ENCODE results near the gene CACUL1. TPM values are rescaled to one million over a fixed set of nuclear protein-coding genes. Genes with fewer than 3 reads are reported as not detected.
"Not testable (repeated sequence)": the region's sequence is repeated elsewhere in the genome, so short reads cannot be mapped to it uniquely, and the experiment has no call there.

CACUL1 gene
- total and polyA plus RNA-seq, 5 donors = 7.9 to 37.5 (median 31.6) TPM

DNA sequence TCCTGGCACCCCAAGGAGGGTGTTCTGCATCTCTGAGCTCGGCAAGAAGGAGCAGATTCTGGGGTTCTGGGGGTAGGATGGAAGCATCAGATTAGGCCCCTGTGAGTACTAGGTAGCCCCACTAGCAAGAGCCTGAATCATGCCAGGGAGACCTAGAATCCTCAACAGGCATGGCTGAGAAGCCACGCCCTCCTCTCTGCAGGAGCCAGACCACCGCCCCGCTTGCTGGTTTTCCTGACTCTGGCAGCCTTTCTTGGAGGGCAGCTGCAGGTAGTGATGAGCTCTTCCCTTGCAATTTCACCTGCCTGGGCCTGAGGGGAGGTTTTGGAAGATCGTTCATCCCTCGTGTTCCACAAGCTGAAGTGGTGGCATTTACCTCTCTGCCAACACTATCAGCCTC, 90.4 kb downstream of the CACUL1 start:
- no peaks in the 10 kb centered on the region for H3K9me3 ChIP-seq (ENCODE audit: control insufficient read depth, low read length)
- 51% methylated on average over 6 of the region's 6 CpGs for WGBS
- peaks cover 4% of the 10 kb centered on the region for H3K4me1 ChIP-seq (ENCODE audit: control insufficient read depth, insufficient read depth, low read length)
- H3K4me3 ChIP-seq (ENCODE audit: low read length) = no peak overlapping the region
- no peaks in the 10 kb centered on the region for H3K27me3 ChIP-seq (ENCODE audit: control insufficient read depth, insufficient read depth)
- ATAC-seq (no peak), DNase-seq (no peak)
- H3K27ac ChIP-seq (ENCODE audit: low read length) = no peak overlapping the region
- intact Hi-C loops (cut with DNase I) = no loop called here

DNA sequence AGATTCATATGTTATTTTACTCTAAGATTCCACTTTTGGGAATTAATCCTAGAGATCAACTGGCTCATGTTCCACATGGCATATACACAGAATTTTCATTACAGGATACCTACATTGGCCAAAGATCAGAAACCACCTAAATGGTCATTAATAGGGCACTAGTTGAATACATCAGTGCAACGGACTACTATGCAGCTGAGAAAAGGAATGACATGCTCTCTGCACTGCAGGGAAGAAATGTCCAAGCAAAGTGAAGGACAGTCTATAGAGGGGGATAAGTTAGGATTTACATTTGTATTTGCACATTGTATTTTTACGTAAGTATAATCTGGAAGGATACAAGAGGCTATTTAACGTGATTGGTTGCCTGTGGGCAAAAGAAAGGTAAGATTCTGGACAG, 91.6 kb downstream of the CACUL1 start:
- DNase-seq (no peak), ATAC-seq (no peak)
- no peaks in the 10 kb centered on the region for H3K27me3 ChIP-seq (ENCODE audit: control insufficient read depth, insufficient read depth)
- no peaks in the 10 kb centered on the region for H3K9me3 ChIP-seq (ENCODE audit: control insufficient read depth, low read length)
- no peak overlapping the region for H3K4me3 ChIP-seq (ENCODE audit: low read length)
- intact Hi-C loops (cut with DNase I) = no loop called here
- 90% methylated on average over 3 of the region's 3 CpGs for WGBS
- no peak overlapping the region for H3K27ac ChIP-seq (ENCODE audit: low read length)
- H3K4me1 ChIP-seq (ENCODE audit: control insufficient read depth, insufficient read depth, low read length) = no peaks in the 10 kb centered on the region

- Histone ChIP-seq H3K27ac (ENCODE audit: low read length) (no peak overlapping the region), H3K9me3 (ENCODE audit: control insufficient read depth, low read length) (no peaks in the 10 kb centered on the region), H3K4me1 (ENCODE audit: control insufficient read depth, insufficient read depth, low read length) (no peaks in the 10 kb centered on the region), H3K27me3 (ENCODE audit: control insufficient read depth, insufficient read depth) (no peaks in the 10 kb centered on the region), H3K4me3 (ENCODE audit: low read length) (no peak overlapping the region)
- intact Hi-C loops (cut with DNase I) = no loop called here
- ATAC-seq = no peak
- DNase-seq = no peak
- WGBS = 85% methylated on average over 4 of the region's 4 CpGs
Measured at GRCh38 chr10:118662228-118663035, 92.3 kb downstream of the CACUL1 start.

GRCh38 chr10:118658762-118659161, 96.0 kb downstream of the CACUL1 start:
- intact Hi-C loops (cut with DNase I) = no loop called here
- ATAC-seq = no peak

DNA sequence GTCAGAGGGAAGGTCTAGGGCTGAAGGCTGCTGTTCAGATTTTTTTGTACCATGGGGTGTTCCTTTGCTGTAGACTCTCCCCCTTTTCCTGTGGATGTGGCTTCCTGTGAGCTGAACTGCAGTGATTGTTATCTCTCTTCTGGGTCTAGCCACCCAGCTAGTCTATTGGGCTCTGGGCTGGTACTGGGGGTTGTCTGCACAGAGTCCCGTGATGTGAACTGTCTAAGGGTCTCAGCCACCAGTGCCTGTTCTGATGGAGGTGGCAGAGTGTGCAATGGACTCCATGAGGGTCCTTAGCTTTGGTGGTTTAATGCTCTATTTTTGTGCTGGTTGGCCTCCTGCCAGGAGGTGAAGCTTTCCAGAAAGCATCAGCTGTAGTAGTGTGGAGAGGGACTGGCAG, 96.6 kb downstream of the CACUL1 start:
- WGBS = 80% methylated on average over 1 of the region's 1 CpG
- H3K4me1 ChIP-seq (ENCODE audit: control insufficient read depth, insufficient read depth, low read length); H3K27ac ChIP-seq (ENCODE audit: low read length); H3K4me3 ChIP-seq (ENCODE audit: low read length); intact Hi-C loops (cut with DNase I); DNase-seq; ATAC-seq; H3K27me3 ChIP-seq (ENCODE audit: control insufficient read depth, insufficient read depth); H3K9me3 ChIP-seq (ENCODE audit: control insufficient read depth, low read length): not testable (repeated sequence)

More at GRCh38 chr10:118658762-118659161, 96.0 kb downstream of the CACUL1 start:
- DNase-seq = no peak
- Histone ChIP-seq H3K4me1 (ENCODE audit: control insufficient read depth, insufficient read depth, low read length) (no peaks in the 10 kb centered on the region), H3K27ac (ENCODE audit: low read length) (no peak overlapping the region), H3K9me3 (ENCODE audit: control insufficient read depth, low read length) (no peaks in the 10 kb centered on the region), H3K4me3 (ENCODE audit: low read length) (no peak overlapping the region), H3K27me3 (ENCODE audit: control insufficient read depth, insufficient read depth) (no peaks in the 10 kb centered on the region)
- WGBS = 54% methylated on average over 3 of the region's 3 CpGs

GRCh38 chr10:118645294-118645693, 109.5 kb downstream of the CACUL1 start:
- H3K27me3 ChIP-seq (ENCODE audit: control insufficient read depth, insufficient read depth); H3K4me1 ChIP-seq (ENCODE audit: control insufficient read depth, insufficient read depth, low read length); intact Hi-C loops (cut with DNase I); H3K4me3 ChIP-seq (ENCODE audit: low read length); ATAC-seq; H3K9me3 ChIP-seq (ENCODE audit: control insufficient read depth, low read length); H3K27ac ChIP-seq (ENCODE audit: low read length); DNase-seq: not testable (repeated sequence)
- 61% methylated on average over 1 of the region's 1 CpG for WGBS

GRCh38 chr10:118642228-118642627, 112.5 kb downstream of the CACUL1 start:
- intact Hi-C loops (cut with DNase I) = no loop called here
- Histone ChIP-seq H3K27me3 (ENCODE audit: control insufficient read depth, insufficient read depth) (no peaks in the 10 kb centered on the region), H3K27ac (ENCODE audit: low read length) (no peak overlapping the region), H3K4me3 (ENCODE audit: low read length) (no peak overlapping the region), H3K9me3 (ENCODE audit: control insufficient read depth, low read length) (no peaks in the 10 kb centered on the region), H3K4me1 (ENCODE audit: control insufficient read depth, insufficient read depth, low read length) (no peaks in the 10 kb centered on the region)
- 64% methylated on average over 2 of the region's 2 CpGs for WGBS
- no peak for ATAC-seq
- DNase-seq = no peak

DNA sequence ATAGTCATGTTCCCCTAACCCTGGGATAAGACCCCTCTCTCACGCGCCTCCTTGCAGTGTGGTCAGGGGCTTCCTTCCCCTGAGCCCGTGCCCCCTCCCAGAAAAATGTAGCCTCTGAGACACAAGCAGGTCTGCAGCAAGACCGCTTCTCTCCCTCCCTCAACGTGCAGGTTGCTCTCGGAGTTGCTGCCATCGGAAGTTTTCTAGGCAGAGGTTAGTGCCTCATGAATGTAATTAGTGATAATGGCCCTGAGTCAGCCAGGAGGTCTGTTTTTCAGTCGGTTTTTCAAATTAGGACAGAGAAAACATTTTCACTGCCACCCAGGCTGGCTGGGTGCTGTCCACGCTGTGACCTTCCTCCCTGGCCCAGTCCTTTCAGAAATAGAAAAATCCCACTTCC, 116.1 kb downstream of the CACUL1 start:
- Histone ChIP-seq H3K27ac (ENCODE audit: low read length) (no peak overlapping the region), H3K27me3 (ENCODE audit: control insufficient read depth, insufficient read depth) (no peaks in the 10 kb centered on the region), H3K4me1 (ENCODE audit: control insufficient read depth, insufficient read depth, low read length) (no peaks in the 10 kb centered on the region), H3K9me3 (ENCODE audit: control insufficient read depth, low read length) (no peaks in the 10 kb centered on the region), H3K4me3 (ENCODE audit: low read length) (no peak overlapping the region)
- DNase-seq (no peak), ATAC-seq (no peak)
- intact Hi-C loops (cut with DNase I) = no loop called here
- WGBS = 72% methylated on average over 9 of the region's 9 CpGs

DNA sequence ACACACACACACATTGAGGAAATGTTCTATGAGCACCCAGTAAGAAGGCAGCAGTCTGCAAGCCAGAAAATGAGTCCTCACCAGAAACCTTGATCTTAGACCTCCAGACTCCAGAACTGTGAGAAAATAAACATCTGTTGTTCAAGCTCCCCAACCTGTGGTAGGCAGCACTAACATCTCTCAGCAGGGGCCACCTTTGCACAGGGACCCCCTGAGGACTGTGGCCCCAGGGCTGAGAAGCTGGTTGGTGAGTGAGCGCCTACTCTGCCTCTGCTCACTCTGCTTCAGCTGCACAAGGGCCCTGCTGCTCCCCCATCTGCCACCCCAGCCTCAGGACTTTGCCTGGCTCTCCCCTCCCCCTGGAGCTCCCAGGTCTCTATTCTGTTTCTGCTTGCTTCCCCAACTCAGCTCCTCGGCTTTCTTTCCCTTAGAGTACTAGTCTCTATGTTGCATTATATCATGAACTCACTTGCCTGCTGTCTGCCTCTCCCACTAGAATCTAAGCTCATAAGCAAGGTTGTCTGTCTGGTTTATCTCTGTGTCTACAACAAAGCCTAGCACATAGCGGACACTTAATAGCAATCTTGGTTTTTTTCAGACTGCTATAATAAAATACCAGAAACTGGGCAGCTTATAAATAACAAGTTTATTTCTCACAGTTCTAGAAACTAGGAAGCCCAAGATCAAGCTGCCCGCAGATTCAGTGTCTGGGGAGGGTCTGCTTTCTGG, 118.9 kb downstream of the CACUL1 start:
- no peaks in the 10 kb centered on the region for H3K4me1 ChIP-seq (ENCODE audit: control insufficient read depth, insufficient read depth, low read length)
- H3K27me3 ChIP-seq (ENCODE audit: control insufficient read depth, insufficient read depth) = no peaks in the 10 kb centered on the region
- no peak overlapping the region for H3K4me3 ChIP-seq (ENCODE audit: low read length)
- intact Hi-C loops (cut with DNase I) = no loop called here
- ATAC-seq = no peak
- 81% methylated on average over 4 of the region's 4 CpGs for WGBS
- no peak overlapping the region for H3K27ac ChIP-seq (ENCODE audit: low read length)
- H3K9me3 ChIP-seq (ENCODE audit: control insufficient read depth, low read length) = no peaks in the 10 kb centered on the region
- DNase-seq = no peak

- 68% methylated on average over 7 of the region's 7 CpGs for WGBS
- no peaks in the 10 kb centered on the region for H3K27me3 ChIP-seq (ENCODE audit: control insufficient read depth, insufficient read depth)
- no peak overlapping the region for H3K4me3 ChIP-seq (ENCODE audit: low read length)
- ATAC-seq = no peak
- no peak overlapping the region for H3K27ac ChIP-seq (ENCODE audit: low read length)
- H3K9me3 ChIP-seq (ENCODE audit: control insufficient read depth, low read length) = no peaks in the 10 kb centered on the region
- no peak for DNase-seq
- no peaks in the 10 kb centered on the region for H3K4me1 ChIP-seq (ENCODE audit: control insufficient read depth, insufficient read depth, low read length)
- intact Hi-C loops (cut with DNase I) = no loop called here
Measured at GRCh38 chr10:118633786-118634185, 121.0 kb downstream of the CACUL1 start.

DNA sequence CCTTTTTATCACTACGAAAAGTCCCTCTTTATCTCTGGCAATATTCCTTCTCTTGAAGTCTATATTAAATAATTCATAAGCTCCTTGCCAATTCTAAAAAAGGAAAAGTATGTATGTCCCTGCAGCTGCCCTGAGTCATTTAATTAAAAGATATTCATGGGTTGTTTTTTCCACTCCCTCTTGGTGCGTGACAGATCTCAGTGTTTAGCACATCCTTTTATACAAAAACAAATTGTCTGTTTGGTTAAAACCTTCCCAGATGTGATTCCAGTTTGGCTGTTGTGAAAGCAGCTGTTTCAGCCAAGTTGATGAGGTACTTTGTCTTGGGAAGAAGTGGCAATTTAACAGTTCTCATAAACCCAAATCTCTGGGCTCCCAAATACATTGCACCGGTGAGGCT, 125.6 kb downstream of the CACUL1 start:
- intact Hi-C loops (cut with DNase I) = no loop called here
- H3K27ac ChIP-seq (ENCODE audit: low read length) = no peak overlapping the region

More for the DNA sequence above, 125.6 kb downstream of the CACUL1 start:
- Histone ChIP-seq H3K4me3 (ENCODE audit: low read length) (no peak overlapping the region), H3K4me1 (ENCODE audit: control insufficient read depth, insufficient read depth, low read length) (no peaks in the 10 kb centered on the region), H3K9me3 (ENCODE audit: control insufficient read depth, low read length) (no peaks in the 10 kb centered on the region), H3K27me3 (ENCODE audit: control insufficient read depth, insufficient read depth) (no peaks in the 10 kb centered on the region)
- ATAC-seq (no peak), DNase-seq (no peak)
- WGBS = 32% methylated on average over 3 of the region's 3 CpGs

All from right cardiac atrium (tissue), 5 donors.